Smooth muscle cell (in vitro differentiated cells): ENCODE measurements around the gene EMP1. TPM values are rescaled to one million over a fixed set of nuclear protein-coding genes. Genes with fewer than 3 reads are reported as not detected.

ENCODE experiments used
- DNase-seq: peaks from one replicate; lab custom pipeline; 2025; ENCODE audit not compliant: unreplicated experiment; lab: John Stamatoyannopoulos, UW
- H2AFZ ChIP-seq: fragments of 200-600 bp; sonication (generic); 2 replicates; pipeline ENCODE4 v1.6.0; 2016; ENCODE audit warnings: antibody characterized with exemption, low read depth, mild to moderate bottlenecking
- H3F3A ChIP-seq: fragments of 200-600 bp; sonication (generic); 2 replicates; pipeline ENCODE4 v1.6.0; 2017; ENCODE audit warnings: antibody characterized with exemption, low read depth
- H3K27ac ChIP-seq: fragments of 200-600 bp; sonication (generic); 2 replicates; pipeline ENCODE4 v1.5.1; 2016; ENCODE audit warnings: low read depth, mild to moderate bottlenecking
- H3K27me3 ChIP-seq: fragments of 200-600 bp; sonication (generic); 2 replicates; pipeline ENCODE4 v1.6.1; 2016; ENCODE audit warnings: low read depth, mild to moderate bottlenecking
- H3K36me3 ChIP-seq: fragments of 200-600 bp; sonication (generic); 2 replicates; pipeline ENCODE4 v1.5.1; 2016; ENCODE audit warnings: low read depth
- H3K4me1 ChIP-seq: fragments of 200-600 bp; sonication (generic); 2 replicates; pipeline ENCODE4 v1.5.1; 2016; ENCODE audit warnings: low read depth
- H3K4me2 ChIP-seq: fragments of 200-600 bp; sonication (generic); 2 replicates; pipeline ENCODE4 v1.6.0; 2016; ENCODE audit warnings: mild to moderate bottlenecking
- H3K4me3 ChIP-seq: fragments of 200-600 bp; sonication (generic); 2 replicates; pipeline ENCODE4 v1.5.1; 2016; ENCODE audit warnings: mild to moderate bottlenecking
- H3K79me2 ChIP-seq: fragments of 200-600 bp; sonication (generic); 2 replicates; pipeline ENCODE4 v1.6.0; 2016; ENCODE audit warnings: low read depth, mild to moderate bottlenecking
- H3K9ac ChIP-seq: fragments of 200-600 bp; sonication (generic); 2 replicates; pipeline ENCODE4 v1.6.0; 2016; ENCODE audit warnings: low read depth
- H3K9me3 ChIP-seq: fragments of 200-600 bp; sonication (generic); replicated peaks from 2 replicates; pipeline ENCODE4 v1.5.1; 2016; ENCODE audit warnings: low read depth
- H4K20me1 ChIP-seq: fragments of 200-600 bp; sonication (generic); 2 replicates; pipeline ENCODE4 v1.6.0; 2016; ENCODE audit warnings: low read depth
- CTCF ChIP-seq: fragments of 200-600 bp; sonication (generic); IDR thresholded peaks from 2 replicates; pipeline ENCODE4 v1.5.1; 2017; ENCODE audit warnings: borderline replicate concordance, mild to moderate bottlenecking, antibody characterized with exemption; ENCODE audit not compliant: insufficient read depth, poor library complexity, severe bottlenecking
- WGBS: methylation state at CpG from one replicate; pipeline ENCODE4 v1.1.7; 2016; ENCODE audit warnings: low lambda C conversion rate; 5-methylcytosine and 5-hydroxymethylcytosine counted together
- polyA plus RNA-seq: library from polyadenylated mRNA; unstranded; fragments of >200 nt; fragmentation: Nextera tagmentation; extraction: Ambion mirVana; gene quantifications from 2 replicates; pipeline ENCODE4 v1.2.1, GENCODE V29; 2016
- total RNA-seq: library from RNA; depleted of rRNA; stranded (reverse); fragments of >200 nt; gene quantifications from 2 replicates; pipeline ENCODE4 v1.2.3, GENCODE V29; 2014

Gene EMP1
- total and polyA plus RNA-seq, 2 experiments from 2014 or later: 13.2 to 52.0 TPM

DNA sequence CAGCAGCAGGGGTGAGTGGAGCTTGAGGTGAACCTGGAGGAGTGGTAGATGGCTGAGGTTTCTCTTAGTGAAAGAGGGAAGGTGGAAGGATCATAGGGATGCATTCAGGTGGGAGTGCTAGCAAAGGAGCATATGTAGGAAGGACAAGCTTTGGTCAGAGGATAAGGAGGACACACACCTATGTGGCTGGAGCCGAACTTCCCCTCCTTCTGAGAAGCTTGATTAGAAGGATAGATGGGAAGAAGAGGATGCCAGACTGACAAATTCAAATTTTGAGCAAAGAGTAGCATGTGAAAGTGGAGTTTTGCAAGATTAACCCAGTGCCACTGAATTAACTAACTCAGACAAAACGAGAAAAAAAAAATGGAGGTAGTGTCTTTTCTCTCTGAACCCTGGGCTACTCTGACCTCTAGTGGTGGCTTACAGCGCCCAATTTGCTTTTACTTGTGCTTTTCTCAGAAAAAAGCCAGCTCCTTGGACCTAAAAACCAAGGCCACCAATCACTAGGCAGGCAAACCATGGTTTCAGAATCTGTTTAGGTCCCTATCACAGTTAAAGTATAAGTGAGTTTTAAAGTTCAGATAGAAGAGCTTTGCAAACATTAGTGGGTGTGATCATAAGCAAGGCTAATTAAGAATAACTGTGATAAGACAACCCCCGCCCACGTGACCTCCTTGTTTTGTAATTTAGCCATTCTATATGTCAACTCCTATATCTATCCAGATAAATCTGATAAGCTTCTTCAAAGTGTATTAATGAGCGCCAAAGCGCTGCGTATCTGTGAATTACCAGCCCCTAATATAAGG lies 15.5 kb downstream of the EMP1 start:
- peak; percentile 86 for TF ChIP-seq CTCF
- H3K4me3 ChIP-seq: no peak overlapping the region
- H3K4me2 ChIP-seq: peak overlapping the region; percentile 24
- no peaks in the 10 kb centered on the region for H3K79me2 ChIP-seq
- H3K27ac ChIP-seq: no peak overlapping the region
- H3K9me3 ChIP-seq: no peaks in the 10 kb centered on the region
- no peaks in the 10 kb centered on the region for H3K27me3 ChIP-seq
- H4K20me1 ChIP-seq: no peaks in the 10 kb centered on the region
- DNase-seq: no peak
- no peak overlapping the region for H2AFZ ChIP-seq
- H3K4me1 ChIP-seq: peaks cover 3% of the 10 kb centered on the region
- H3K36me3 ChIP-seq: no peaks in the 10 kb centered on the region
- H3F3A ChIP-seq: no peaks in the 10 kb centered on the region
- 71% methylated on average over 8 of the region's 8 CpGs for WGBS
- no peak overlapping the region for H3K9ac ChIP-seq

DNA sequence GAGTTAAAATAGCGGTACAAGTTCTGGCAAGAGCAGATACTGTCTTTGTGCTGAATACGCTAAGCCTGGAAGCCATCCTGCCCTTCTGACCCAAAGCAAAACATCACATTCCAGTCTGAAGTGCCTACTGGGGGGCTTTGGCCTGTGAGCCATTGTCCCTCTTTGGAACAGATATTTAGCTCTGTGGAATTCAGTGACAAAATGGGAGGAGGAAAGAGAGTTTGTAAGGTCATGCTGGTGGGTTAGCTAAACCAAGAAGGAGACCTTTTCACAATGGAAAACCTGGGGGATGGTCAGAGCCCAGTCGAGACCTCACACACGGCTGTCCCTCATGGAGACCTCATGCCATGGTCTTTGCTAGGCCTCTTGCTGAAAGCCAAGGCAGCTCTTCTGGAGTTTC lies 18.5 kb downstream of the EMP1 start:
- Histone ChIP-seq H3K4me3 (no peak overlapping the region), H3K4me2 (no peak overlapping the region), H3K27ac (no peak overlapping the region), H3K27me3 (no peaks in the 10 kb centered on the region), H2AFZ (no peak overlapping the region), H3K9ac (no peak overlapping the region), H3K4me1 (no peaks in the 10 kb centered on the region), H4K20me1 (no peaks in the 10 kb centered on the region), H3K36me3 (no peaks in the 10 kb centered on the region), H3K79me2 (no peaks in the 10 kb centered on the region), H3F3A (no peaks in the 10 kb centered on the region), H3K9me3 (no peaks in the 10 kb centered on the region)
- no peak for DNase-seq
- TF ChIP-seq CTCF: no peak
- WGBS: 97% methylated on average over 4 of the region's 4 CpGs

GRCh38 chr12:13218641-13219040 lies 22.1 kb downstream of the EMP1 start:
- TF ChIP-seq CTCF: no peak
- no peak for DNase-seq

GRCh38 chr12:13219320-13219719 lies 22.8 kb downstream of the EMP1 start:
- no peaks in the 10 kb centered on the region for H4K20me1 ChIP-seq
- no peak for DNase-seq
- H3K4me2 ChIP-seq: no peak overlapping the region
- H3K9me3 ChIP-seq: no peaks in the 10 kb centered on the region
- no peaks in the 10 kb centered on the region for H3K27me3 ChIP-seq
- WGBS: 95% methylated on average over 3 of the region's 3 CpGs
- no peak overlapping the region for H2AFZ ChIP-seq
- no peak overlapping the region for H3K27ac ChIP-seq
- no peaks in the 10 kb centered on the region for H3K4me1 ChIP-seq
- no peaks in the 10 kb centered on the region for H3K79me2 ChIP-seq
- no peak overlapping the region for H3K9ac ChIP-seq
- no peak for TF ChIP-seq CTCF
- no peak overlapping the region for H3K4me3 ChIP-seq
- no peaks in the 10 kb centered on the region for H3F3A ChIP-seq
- no peaks in the 10 kb centered on the region for H3K36me3 ChIP-seq

More at GRCh38 chr12:13218641-13219040, 22.1 kb downstream of the EMP1 start:
- Histone ChIP-seq H3K4me2 (no peak overlapping the region), H2AFZ (no peak overlapping the region), H3K4me3 (no peak overlapping the region), H3K36me3 (no peaks in the 10 kb centered on the region), H3K79me2 (no peaks in the 10 kb centered on the region), H3F3A (no peaks in the 10 kb centered on the region), H3K27ac (no peak overlapping the region), H3K4me1 (no peaks in the 10 kb centered on the region), H3K9ac (no peak overlapping the region), H3K27me3 (no peaks in the 10 kb centered on the region), H3K9me3 (no peaks in the 10 kb centered on the region), H4K20me1 (no peaks in the 10 kb centered on the region)
- WGBS: 99% methylated on average over 3 of the region's 3 CpGs
